Measurements from ENCODE around the gene CBX4.

The CBX4 gene

DNA sequence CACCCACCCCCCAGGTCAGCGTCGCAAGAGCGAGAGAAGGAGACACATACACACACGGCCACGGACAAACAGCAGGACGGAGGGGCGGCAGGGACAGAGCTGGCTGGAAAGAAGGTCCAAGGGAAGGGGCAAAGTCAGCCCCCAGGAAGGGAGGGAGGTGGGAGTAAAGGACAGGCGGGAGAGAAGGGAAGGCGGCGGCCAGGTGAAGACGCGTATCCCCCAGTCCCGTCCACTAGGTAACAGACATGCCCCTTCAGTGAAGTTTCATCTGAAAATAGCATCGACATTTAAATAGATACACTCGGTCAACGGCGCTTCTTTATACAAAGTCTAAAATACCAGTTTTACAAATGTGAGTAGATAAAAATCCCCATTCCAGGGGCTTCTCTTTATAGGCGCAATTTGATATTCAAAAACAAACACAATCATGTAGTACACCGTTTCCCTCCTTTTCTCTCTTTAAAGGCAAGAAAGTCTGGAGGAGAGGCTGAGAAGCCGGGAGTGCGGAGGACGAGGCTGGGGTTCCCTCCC is 46.8 kb downstream of the CBX4 start:
- TF ChIP-seq SIN3A (IDR thresholded peaks at IDR 0.05; ENCODE audit: borderline replicate concordance, insufficient read depth, low read length): no peak

DNA sequence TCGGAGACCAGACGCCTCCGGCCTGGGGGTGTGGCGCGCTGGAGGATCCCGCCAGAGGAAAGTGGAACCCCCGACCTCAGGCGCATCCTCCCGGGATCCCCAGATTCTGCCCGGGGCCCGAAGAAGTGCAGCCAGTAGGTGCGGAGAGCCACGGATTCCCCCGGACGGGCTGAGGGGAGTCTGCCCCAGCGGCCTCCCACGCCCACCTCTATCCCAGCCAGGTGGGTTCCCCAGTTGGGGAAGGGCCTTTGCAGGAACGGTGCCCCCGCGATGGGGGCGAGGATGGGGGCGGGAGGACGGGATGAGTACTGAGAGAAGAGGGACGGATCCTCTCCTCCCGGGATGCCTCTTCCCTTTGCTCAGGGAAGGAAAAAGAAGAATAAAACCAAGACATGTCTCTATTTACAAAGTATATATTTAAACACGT is 47.5 kb downstream of the CBX4 start:
- TF ChIP-seq, protein P1, sequence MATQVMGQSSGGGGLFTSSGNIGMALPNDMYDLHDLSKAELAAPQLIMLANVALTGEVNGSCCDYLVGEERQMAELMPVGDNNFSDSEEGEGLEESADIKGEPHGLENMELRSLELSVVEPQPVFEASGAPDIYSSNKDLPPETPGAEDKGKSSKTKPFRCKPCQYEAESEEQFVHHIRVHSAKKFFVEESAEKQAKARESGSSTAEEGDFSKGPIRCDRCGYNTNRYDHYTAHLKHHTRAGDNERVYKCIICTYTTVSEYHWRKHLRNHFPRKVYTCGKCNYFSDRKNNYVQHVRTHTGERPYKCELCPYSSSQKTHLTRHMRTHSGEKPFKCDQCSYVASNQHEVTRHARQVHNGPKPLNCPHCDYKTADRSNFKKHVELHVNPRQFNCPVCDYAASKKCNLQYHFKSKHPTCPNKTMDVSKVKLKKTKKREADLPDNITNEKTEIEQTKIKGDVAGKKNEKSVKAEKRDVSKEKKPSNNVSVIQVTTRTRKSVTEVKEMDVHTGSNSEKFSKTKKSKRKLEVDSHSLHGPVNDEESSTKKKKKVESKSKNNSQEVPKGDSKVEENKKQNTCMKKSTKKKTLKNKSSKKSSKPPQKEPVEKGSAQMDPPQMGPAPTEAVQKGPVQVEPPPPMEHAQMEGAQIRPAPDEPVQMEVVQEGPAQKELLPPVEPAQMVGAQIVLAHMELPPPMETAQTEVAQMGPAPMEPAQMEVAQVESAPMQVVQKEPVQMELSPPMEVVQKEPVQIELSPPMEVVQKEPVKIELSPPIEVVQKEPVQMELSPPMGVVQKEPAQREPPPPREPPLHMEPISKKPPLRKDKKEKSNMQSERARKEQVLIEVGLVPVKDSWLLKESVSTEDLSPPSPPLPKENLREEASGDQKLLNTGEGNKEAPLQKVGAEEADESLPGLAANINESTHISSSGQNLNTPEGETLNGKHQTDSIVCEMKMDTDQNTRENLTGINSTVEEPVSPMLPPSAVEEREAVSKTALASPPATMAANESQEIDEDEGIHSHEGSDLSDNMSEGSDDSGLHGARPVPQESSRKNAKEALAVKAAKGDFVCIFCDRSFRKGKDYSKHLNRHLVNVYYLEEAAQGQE (IDR thresholded peaks at IDR 0.05; ENCODE audit: insufficient read depth in 1 of 2, low read depth in 2 of 2, low read length in 2 of 2): no peak
- no peak for TF ChIP-seq FOXP2 (optimal IDR thresholded peaks at IDR 0.05; ENCODE audit: borderline replicate concordance, extremely low read depth, extremely low read length, insufficient read depth)
- no peak for TF ChIP-seq POLR2AphosphoS5 (IDR thresholded peaks at IDR 0.05; ENCODE audit: low read depth, low read length)
- no peak for TF ChIP-seq SIN3A (IDR thresholded peaks at IDR 0.05; ENCODE audit: borderline replicate concordance, insufficient read depth, low read length)
- no peak for TF ChIP-seq TAF1 (IDR thresholded peaks at IDR 0.05; ENCODE audit: borderline replicate concordance, insufficient read depth, low read length)

DNA sequence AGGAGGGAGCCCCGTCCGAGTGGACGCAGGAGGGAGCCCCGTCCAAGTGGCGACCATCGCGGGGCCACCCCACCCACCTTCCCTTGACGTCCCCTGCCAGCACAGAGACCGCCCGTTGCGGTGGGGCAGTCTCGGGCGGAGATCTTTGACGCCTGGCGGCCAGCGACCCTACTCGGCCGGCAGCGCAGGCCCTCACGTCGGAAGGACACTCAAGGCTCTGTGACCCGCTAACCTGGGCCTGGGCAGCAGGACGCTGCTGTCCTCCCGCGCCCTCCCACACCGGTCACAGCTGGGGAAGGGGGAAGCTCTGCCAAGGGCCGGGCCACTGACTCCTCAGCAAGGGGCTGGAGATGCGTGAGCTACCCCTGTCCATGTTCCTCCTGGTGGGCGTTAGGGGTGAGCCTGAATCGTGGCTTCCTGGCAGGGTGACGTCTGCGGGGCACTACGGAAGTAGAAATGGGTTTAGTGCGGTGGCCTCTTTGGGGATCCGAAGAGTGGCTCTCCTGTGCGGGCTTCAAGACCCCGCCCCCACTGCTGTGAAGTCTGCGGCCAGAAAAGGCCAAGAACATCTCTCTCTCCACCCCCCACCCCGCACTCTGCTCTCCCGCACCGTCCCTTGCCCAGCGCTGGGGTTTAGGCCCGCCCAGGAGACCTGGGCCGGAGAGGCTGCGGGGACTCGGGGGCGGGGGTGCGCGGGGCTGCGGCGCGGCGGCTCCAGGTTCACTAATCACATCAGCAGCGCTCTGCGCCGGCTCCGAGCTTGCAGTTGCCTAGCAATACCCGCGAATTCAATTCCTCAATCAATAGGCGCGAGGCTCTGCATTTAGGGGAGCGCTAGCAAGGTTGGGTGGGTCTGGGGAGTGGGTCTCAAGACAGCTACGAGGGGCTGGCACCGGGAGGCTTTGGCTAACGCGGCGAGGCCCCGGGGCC is 48.2 kb downstream of the CBX4 start:
- TF ChIP-seq FOXP2 (optimal IDR thresholded peaks at IDR 0.05; ENCODE audit: borderline replicate concordance, extremely low read depth, extremely low read length, insufficient read depth): no peak
- no peak for TF ChIP-seq SIN3A (IDR thresholded peaks at IDR 0.05; ENCODE audit: borderline replicate concordance, insufficient read depth, low read length)
- TF ChIP-seq TAF1 (IDR thresholded peaks at IDR 0.05; ENCODE audit: borderline replicate concordance, insufficient read depth, low read length): no peak
- TF ChIP-seq, protein P1 (IDR thresholded peaks at IDR 0.05; ENCODE audit: insufficient read depth in 1 of 2, low read depth in 2 of 2, low read length in 2 of 2): no peak
- TF ChIP-seq POLR2AphosphoS5 (IDR thresholded peaks at IDR 0.05; ENCODE audit: low read depth, low read length): no peak

GRCh38 chr17:79789943-79790804 is 49.1 kb downstream of the CBX4 start:
- TF ChIP-seq, protein P1 (IDR thresholded peaks at IDR 0.05; ENCODE audit: insufficient read depth in 1 of 2, low read depth in 2 of 2, low read length in 2 of 2): no peak
- TF ChIP-seq FOXP2 (optimal IDR thresholded peaks at IDR 0.05; ENCODE audit: borderline replicate concordance, extremely low read depth, extremely low read length, insufficient read depth): peak; percentile 24

DNA sequence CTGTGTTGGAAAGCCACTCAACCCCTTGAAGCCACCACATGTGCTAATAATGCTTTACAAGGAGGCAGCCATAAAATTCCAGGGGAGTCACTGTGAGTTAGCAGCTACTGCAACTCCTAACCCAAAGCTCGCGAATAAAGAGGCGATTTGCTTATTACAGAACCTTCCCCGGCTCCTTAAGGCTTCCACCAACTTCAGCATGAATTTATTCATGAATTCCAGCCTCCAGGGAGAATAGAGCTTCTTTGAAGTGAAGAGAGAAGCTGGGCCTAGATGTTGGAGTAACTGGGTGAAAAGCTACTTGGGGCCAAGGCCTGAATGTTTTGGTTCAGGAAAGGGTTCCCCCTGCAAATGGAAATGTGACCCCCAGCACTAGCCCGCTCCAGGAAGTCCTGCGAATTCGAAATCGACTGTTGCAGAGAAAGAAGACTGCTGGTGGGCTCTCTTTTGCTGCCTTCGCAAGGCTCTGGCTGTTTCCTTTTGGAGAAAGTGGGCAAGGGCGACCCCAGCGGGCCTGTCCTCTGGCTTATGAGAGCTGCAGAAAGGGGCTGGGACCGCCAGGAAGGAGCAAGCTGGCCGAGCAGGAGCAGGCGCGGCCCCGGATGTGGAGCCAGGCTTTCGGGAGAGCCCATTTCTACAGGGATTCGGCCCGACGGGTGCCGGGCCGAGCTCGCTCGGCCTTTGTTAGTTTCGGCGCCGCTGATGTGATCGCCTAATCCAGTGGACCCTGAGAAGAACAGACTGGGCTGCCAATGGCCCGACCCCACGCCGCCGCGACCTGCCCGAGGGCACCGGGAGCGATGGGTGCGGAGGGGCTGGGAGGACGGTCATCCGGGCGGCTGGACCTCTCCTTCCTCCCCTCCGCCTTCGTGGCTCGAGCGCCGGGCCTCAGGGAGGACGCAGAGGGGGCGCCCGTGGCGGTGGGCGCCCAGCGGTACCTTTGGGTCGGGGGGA is 50.0 kb downstream of the CBX4 start:
- no peak for TF ChIP-seq SIN3A (IDR thresholded peaks at IDR 0.05; ENCODE audit: borderline replicate concordance, insufficient read depth, low read length)
- no peak for TF ChIP-seq POLR2AphosphoS5 (IDR thresholded peaks at IDR 0.05; ENCODE audit: low read depth, low read length)
- no peak for TF ChIP-seq TAF1 (IDR thresholded peaks at IDR 0.05; ENCODE audit: borderline replicate concordance, insufficient read depth, low read length)
- TF ChIP-seq, protein P1 (IDR thresholded peaks at IDR 0.05; ENCODE audit: insufficient read depth in 1 of 2, low read depth in 2 of 2, low read length in 2 of 2): no peak
- TF ChIP-seq FOXP2 (optimal IDR thresholded peaks at IDR 0.05; ENCODE audit: borderline replicate concordance, extremely low read depth, extremely low read length, insufficient read depth): no peak
